LoVo (cell line): ENCODE results near the gene LIG1.
"Not testable (repeated sequence)": the region's sequence is repeated elsewhere in the genome, so short reads cannot be mapped to it uniquely, and the experiment has no call there.

ENCODE experiments used
- DNase-seq: peaks from one replicate; pipeline ENCODE4 v3.0.0-alpha.2; 2016; ENCODE audit warnings: low spot score

Gene LIG1

GRCh38 chr19:48121066-48121465, 49.1 kb downstream of the LIG1 start:
- DNase-seq, result no peak

GRCh38 chr19:48120505-48120904, 49.6 kb downstream of the LIG1 start:
- no peak for DNase-seq

- no peak for DNase-seq
Measured at GRCh38 chr19:48118131-48118517, 52.0 kb downstream of the LIG1 start.

- DNase-seq, result no peak
Measured at GRCh38 chr19:48117515-48118130, 52.5 kb downstream of the LIG1 start.

GRCh38 chr19:48113190-48113917, 56.8 kb downstream of the LIG1 start:
- DNase-seq, result no peak

GRCh38 chr19:48111280-48111679, 58.9 kb downstream of the LIG1 start:
- no peak for DNase-seq

GRCh38 chr19:48110350-48110966, 59.7 kb downstream of the LIG1 start, which contains the start of gene PLA2G4C:
Gene PLA2G4C (minus strand): TSS chr19:48110817. CDS start chr19:48106529, 4,288 bp downstream.
- peak; percentile 92 for DNase-seq

GRCh38 chr19:48108997-48109782, 61.0 kb downstream of the LIG1 start:
- DNase-seq, result no peak

- no peak for DNase-seq
Measured at GRCh38 chr19:48103922-48104321, 66.2 kb downstream of the LIG1 start.

GRCh38 chr19:48102870-48103751, 67.0 kb downstream of the LIG1 start:
- DNase-seq, result peak; percentile 29

- DNase-seq, result no peak
Measured at GRCh38 chr19:48095612-48096175, 74.5 kb downstream of the LIG1 start.

GRCh38 chr19:48094855-48095203, 75.3 kb downstream of the LIG1 start:
- DNase-seq, result no peak

GRCh38 chr19:48094129-48094854, 75.9 kb downstream of the LIG1 start:
- DNase-seq, result no peak

- peak; percentile 9 for DNase-seq
Measured at GRCh38 chr19:48091111-48091718, 78.9 kb downstream of the LIG1 start.

- peak; percentile 60 for DNase-seq
Measured at GRCh38 chr19:48090281-48090802, 79.8 kb downstream of the LIG1 start.

- not testable (repeated sequence) for DNase-seq
Measured at GRCh38 chr19:48088991-48089390, 81.2 kb downstream of the LIG1 start.

- DNase-seq, result no peak
Measured at GRCh38 chr19:48085904-48086864, 84.0 kb downstream of the LIG1 start.

- no peak for DNase-seq
Measured at GRCh38 chr19:48085076-48085475, 85.1 kb downstream of the LIG1 start.

- DNase-seq, result no peak
Measured at GRCh38 chr19:48081106-48081505, 89.0 kb downstream of the LIG1 start.
